H1 (cell line): ENCODE measurements around the gene PRC1. TPM values are rescaled to one million over a fixed set of nuclear protein-coding genes. Genes with fewer than 3 reads are reported as not detected.

Source experiments
- CTCF ChIA-PET: fragments of 300-600 bp; sonication (Branson Sonifier 250); formaldehyde crosslinking; loops from one replicate; lab custom pipeline; 2021; ENCODE audit not compliant: partially characterized antibody; lab: Charles Lee
- POLR2A ChIA-PET: fragments of 300-600 bp; sonication (Branson Sonifier 250); formaldehyde crosslinking; loops from one replicate; lab custom pipeline; 2021; ENCODE audit warnings: inconsistent platforms; ENCODE audit not compliant: partially characterized antibody; lab: Charles Lee
- DNase-seq, 2 experiments: peaks; one replicate each; pipeline versions ENCODE4 v3.0.0 to v3.0.0-alpha.2; 2010 to 2022; ENCODE audit warnings: low spot score in 2 of 2, low read depth in 1 of 2, mixed read lengths in 1 of 2
- FAIRE-seq: peaks from 2 replicates; lab custom pipeline; 2011; peaks lifted over from hg19 to GRCh38; lab: Jason Lieb, UNC
- H2AFZ ChIP-seq: 2 replicates; pipeline ENCODE4 v1.8.1; 2012; ENCODE audit warnings: low read length, inconsistent platforms
- H2AK5ac ChIP-seq: 2 replicates; pipeline ENCODE4 v1.6.1; 2013; ENCODE audit warnings: low read depth, low read length
- H2BK120ac ChIP-seq: replicated peaks from 2 replicates; pipeline ENCODE3; 2013; ENCODE audit warnings: low read depth, low read length, inconsistent platforms
- H2BK12ac ChIP-seq: 2 replicates; pipeline ENCODE4 v1.6.1; 2013; ENCODE audit warnings: low read depth, low read length
- H2BK15ac ChIP-seq: 2 replicates; pipeline ENCODE4 v1.6.1; 2013; ENCODE audit warnings: low read length
- H2BK20ac ChIP-seq: 2 replicates; pipeline ENCODE4 v1.6.1; 2013; ENCODE audit warnings: low read length
- H2BK5ac ChIP-seq: 2 replicates; pipeline ENCODE4 v1.6.1; 2013; ENCODE audit warnings: low read depth, low read length
- H3K14ac ChIP-seq: 2 replicates; pipeline ENCODE4 v1.6.1; 2013; ENCODE audit warnings: inconsistent platforms; ENCODE audit not compliant: insufficient read length
- H3K18ac ChIP-seq: 2 replicates; pipeline ENCODE4 v1.6.1; 2013; ENCODE audit warnings: low read length; ENCODE audit errors: extremely low read depth
- H3K23ac ChIP-seq: 2 replicates; pipeline ENCODE4 v1.6.1; 2013; ENCODE audit warnings: inconsistent platforms; ENCODE audit not compliant: insufficient read length
- H3K23me2 ChIP-seq: 2 replicates; pipeline ENCODE4 v1.6.1; 2013; ENCODE audit warnings: low read depth, low read length
- H3K27ac ChIP-seq: 2 replicates; pipeline ENCODE4 v1.6.1; 2011; ENCODE audit warnings: low read depth, low read length, inconsistent platforms
- H3K27me3 ChIP-seq, 4 experiments: replicated peaks in 1 of 4; 1 replicate in 1 of 4; 2 replicates in 3 of 4; pipeline versions ENCODE4 v1.6.1 to v1.8.1; 2011 to 2013; ENCODE audit warnings: low read length in 3 of 4, mild to moderate bottlenecking in 3 of 4, inconsistent platforms in 2 of 4, mixed read lengths in 2 of 4, moderate library complexity in 1 of 4; ENCODE audit not compliant: control insufficient read depth in 3 of 4, insufficient read depth in 3 of 4; ENCODE audit errors: extremely low read depth in 1 of 4
- H3K36me3 ChIP-seq, 4 experiments: 2 replicates each; pipeline versions ENCODE4 v1.6.1 to v1.8.1; 2011 to 2013; ENCODE audit warnings: mild to moderate bottlenecking in 4 of 4, low read length in 3 of 4, moderate library complexity in 2 of 4, control low read depth in 1 of 4, inconsistent platforms in 1 of 4; ENCODE audit not compliant: insufficient read depth in 4 of 4, control insufficient read depth in 2 of 4
- H3K4ac ChIP-seq: replicated peaks from 2 replicates; pipeline ENCODE3; 2013; ENCODE audit warnings: low read length, low read depth, mixed read lengths, inconsistent platforms; ENCODE audit not compliant: insufficient read length
- H3K4me1 ChIP-seq, 4 experiments: replicated peaks in 1 of 4; 1 replicate in 1 of 4; 2 replicates in 3 of 4; pipeline versions ENCODE4 v1.6.1 to v1.8.1; 2011 to 2013; ENCODE audit warnings: low read length in 3 of 4, inconsistent platforms in 2 of 4, mixed read lengths in 1 of 4; ENCODE audit not compliant: insufficient read depth in 4 of 4, control insufficient read depth in 3 of 4
- H3K4me2 ChIP-seq, 2 experiments: 2 replicates each; pipeline versions ENCODE4 v1.6.1 to v1.8.1; 2011 to 2013; ENCODE audit warnings: low read depth in 2 of 2, low read length in 2 of 2, control low read depth in 1 of 2, inconsistent platforms in 1 of 2, mild to moderate bottlenecking in 1 of 2; ENCODE audit not compliant: insufficient read depth in 1 of 2
- H3K4me3 ChIP-seq, 4 experiments: fragments of 200-600, 300-600 bp in 1 of 4; sonication (generic), shearing (Covaris generic), sonication (Bioruptor Twin) in 1 of 4; 2 replicates each; pipeline versions ENCODE4 v1.5.1 to v1.8.1; 2011 to 2016; ENCODE audit warnings: low read length in 4 of 4, low read depth in 3 of 4, control low read depth in 2 of 4, inconsistent platforms in 2 of 4, mild to moderate bottlenecking in 2 of 4, mixed read lengths in 1 of 4, moderate library complexity in 1 of 4; ENCODE audit not compliant: insufficient read depth in 2 of 4; ENCODE audit errors: extremely low read depth in 1 of 4
- H3K56ac ChIP-seq: replicated peaks from 2 replicates; pipeline ENCODE3; 2013; ENCODE audit warnings: low read depth, mild to moderate bottlenecking, mixed read lengths, low read length, inconsistent platforms; ENCODE audit not compliant: insufficient read length
- H3K79me1 ChIP-seq: 2 replicates; pipeline ENCODE4 v1.6.1; 2013; ENCODE audit warnings: low read depth, low read length, control low read depth
- H3K79me2 ChIP-seq, 2 experiments: 2 replicates each; pipeline versions ENCODE4 v1.6.1 to v1.8.1; 2012 to 2013; ENCODE audit warnings: low read length in 2 of 2, mild to moderate bottlenecking in 2 of 2, inconsistent platforms in 1 of 2; ENCODE audit not compliant: insufficient read depth in 2 of 2, control insufficient read depth in 1 of 2
- H3K9ac ChIP-seq, 4 experiments: replicated peaks in 1 of 4; 1 replicate in 1 of 4; 2 replicates in 3 of 4; pipeline versions ENCODE4 v1.6.1 to v1.8.1; 2011 to 2013; ENCODE audit warnings: low read depth in 3 of 4, low read length in 3 of 4, control low read depth in 2 of 4, mild to moderate bottlenecking in 2 of 4, moderate library complexity in 2 of 4, inconsistent platforms in 1 of 4; ENCODE audit errors: extremely low read depth in 1 of 4
- H3K9me3 ChIP-seq, 2 experiments: 2 replicates each; pipeline versions ENCODE4 v1.6.1 to v1.8.1; 2012 to 2013; ENCODE audit warnings: mild to moderate bottlenecking in 2 of 2, moderate library complexity in 2 of 2, control low read depth in 1 of 2, inconsistent platforms in 1 of 2, low read depth in 1 of 2, low read length in 1 of 2, mixed read lengths in 1 of 2; ENCODE audit not compliant: insufficient read depth in 2 of 2
- H4K20me1 ChIP-seq, 2 experiments: replicated peaks in 1 of 2; 2 replicates each; pipeline versions ENCODE3 to v1.8.1; 2011 to 2013; ENCODE audit warnings: inconsistent platforms in 2 of 2, low read length in 2 of 2, mild to moderate bottlenecking in 1 of 2; ENCODE audit not compliant: insufficient read depth in 2 of 2, control insufficient read depth in 1 of 2
- H4K5ac ChIP-seq: 2 replicates; pipeline ENCODE4 v1.6.1; 2013; ENCODE audit warnings: low read length, low read depth, mixed read lengths, inconsistent platforms; ENCODE audit not compliant: insufficient read length
- H4K8ac ChIP-seq: 2 replicates; pipeline ENCODE4 v1.8.0; 2013; ENCODE audit warnings: mild to moderate bottlenecking, moderate library complexity, low read length, inconsistent platforms; ENCODE audit not compliant: insufficient read depth; ENCODE audit errors: extremely low read depth
- H4K91ac ChIP-seq: replicated peaks from 2 replicates; pipeline ENCODE3; 2013; ENCODE audit warnings: low read length, mixed read lengths, inconsistent platforms; ENCODE audit not compliant: insufficient read length
- ASH2L ChIP-seq: fragments of 200-600, 300-600 bp; sonication (generic); IDR thresholded peaks from one replicate; pipeline ENCODE4 v1.7.1; 2017; ENCODE audit warnings: low read length
- BCL11A ChIP-seq, 2 experiments: IDR thresholded peaks; one replicate each; pipeline ENCODE4 v1.6.1; 2011; ENCODE audit warnings: low read depth in 2 of 2, low read length in 2 of 2, mild to moderate bottlenecking in 2 of 2
- CEBPB ChIP-seq: IDR thresholded peaks from 2 replicates; pipeline ENCODE4 v1.6.1; 2012; ENCODE audit warnings: low read depth, low read length
- HDAC2 ChIP-seq, 2 experiments: fragments of 300-600 bp in 1 of 2; sonication (generic) in 1 of 2; IDR thresholded peaks; 2 replicates each; pipeline ENCODE4 v1.6.1; 2011 to 2012; ENCODE audit warnings: low read depth in 2 of 2, low read length in 2 of 2, mild to moderate bottlenecking in 2 of 2, moderate library complexity in 2 of 2, borderline replicate concordance in 1 of 2, inconsistent platforms in 1 of 2
- RNF2 ChIP-seq: fragments of 200-900, 300-1000 bp; sonication (generic); IDR thresholded peaks from 2 replicates; pipeline ENCODE4 v1.7.1; 2016; ENCODE audit warnings: borderline replicate concordance, low read depth, mild to moderate bottlenecking, antibody characterized with exemption, low read length; ENCODE audit not compliant: poor library complexity, severe bottlenecking; ENCODE audit errors: missing control alignments
- SRF ChIP-seq: IDR thresholded peaks from 2 replicates; pipeline ENCODE4 v1.6.1; 2011; ENCODE audit warnings: mild to moderate bottlenecking, low read depth, low read length, moderate library complexity
- WGBS, 2 experiments: shearing (Covaris generic) in 1 of 2; methylation state at CpG; one replicate each; pipeline versions ENCODE4 v1.1.6 to v1.1.7; 2013 to 2015; ENCODE audit warnings: low lambda C conversion rate in 2 of 2, mixed read lengths in 2 of 2, inconsistent platforms in 1 of 2, low coverage in 1 of 2, missing lambda C conversion rate in 1 of 2; ENCODE audit not compliant: insufficient replicate concordance in 2 of 2, insufficient coverage in 1 of 2, insufficient read length in 1 of 2; ENCODE audit errors: extremely low coverage in 1 of 2, missing lambda C conversion rate in 1 of 2; 5-methylcytosine and 5-hydroxymethylcytosine counted together
- polyA plus RNA-seq, 7 experiments: library from polyadenylated mRNA; depleted of rRNA in 3 of 7; stranded (reverse) in 5 of 7; unstranded in 2 of 7; fragments of >200 nt in 5 of 7; fragments of 200-250 nt in 2 of 7; gene quantifications; 1 replicate in 5 of 7; 2 replicates in 1 of 7; 4 replicates in 1 of 7; pipeline versions ENCODE4 v1.2.1 to v1.2.3, GENCODE V29; 2011 to 2013; ENCODE audit warnings: missing spikeins in 2 of 7, mixed read lengths in 2 of 7
- total RNA-seq: library from RNA; stranded (reverse); fragmentation: NEBNext Ultra II Directional; extraction: Animal tissue kit (Norgen Biotek cat#: 25700); gene quantifications from 2 replicates; pipeline ENCODE4 v1.2.1, GENCODE V29; 2021

PRC1 gene
- total and polyA plus RNA-seq, 2 of the 8 experiments (the other 6 are each of a cell fraction or from before 2014, with no cell fraction given), result 90.7 to 181 TPM

DNA sequence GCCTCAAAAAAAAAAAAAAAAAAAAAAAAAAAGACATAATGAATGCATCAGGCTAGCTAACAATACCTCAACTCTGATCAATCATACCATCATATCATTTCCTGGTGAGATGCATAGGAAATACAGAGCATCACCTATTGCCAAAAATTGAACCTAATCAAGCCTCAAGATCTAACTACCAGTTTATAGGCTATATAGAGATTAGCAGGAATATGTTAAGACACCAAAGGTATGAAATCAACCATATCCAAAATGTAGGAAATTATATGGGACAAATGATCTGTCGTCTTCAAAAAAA, 28.4 kb upstream of the PRC1 start:
- Histone ChIP-seq H2BK15ac (no peak overlapping the region), H3K56ac (no peak overlapping the region), H3K18ac (no peak overlapping the region), H2BK120ac (no peak overlapping the region), H3K27ac (no peak overlapping the region), H3K79me1 (peaks cover 6% of the 10 kb centered on the region; the same call in 1 of the 2 replicates), H2AK5ac (no peak overlapping the region), H3K27me3 (no peaks in the 10 kb centered on the region)
- no peak for TF ChIP-seq SRF
- no peak for TF ChIP-seq CEBPB
- no peak for TF ChIP-seq RNF2
- no peak for TF ChIP-seq BCL11A (IDR thresholded peaks at IDR 0.05; ENCODE audit: low read depth in 2 of 2, low read length in 2 of 2)
- peak; percentile 0 for TF ChIP-seq ASH2L
- TF ChIP-seq HDAC2 (IDR thresholded peaks at IDR 0.05; ENCODE audit: borderline replicate concordance in 1 of 2, low read depth in 2 of 2, low read length in 2 of 2), result no peak
- TF ChIP-seq, all 59 proteins: peak for 1
- Histone ChIP-seq H4K20me1 (peaks cover 0 to 3% of the 10 kb centered on the region in 2 experiments), H3K4me1 (peaks cover 0 to 3% (median 1%) of the 10 kb centered on the region in 4 experiments; a peak in 3 of 7 replicates), H4K8ac (no peak overlapping the region), H3K4me3 (peak overlapping the region; percentile 74 to 99 (median 91)), H2BK12ac (no peak overlapping the region), H3K79me2 (peaks cover 0 to 15% of the 10 kb centered on the region in 2 experiments; a peak in 2 of 4 replicates), H4K91ac (no peak overlapping the region), H3K36me3 (peaks cover 0 to under 1% (median 0%) of the 10 kb centered on the region in 4 experiments; a peak in 1 of 8 replicates), H4K5ac (no peak overlapping the region), H2BK5ac (no peak overlapping the region), H3K4ac (no peak overlapping the region), H3K23me2 (peaks cover 6% of the 10 kb centered on the region; the same call in 1 of the 2 replicates), H3K9ac (peak overlapping the region in 3 of 4 experiments; percentile 61 to 79 (median 72); a peak in 4 of 7 replicates), H3K14ac (no peak overlapping the region), H3K9me3 (no peaks in the 10 kb centered on the region), H2BK20ac (no peak overlapping the region), H3K4me2 (peak overlapping the region; percentile 85 to 95), H3K23ac (no peak overlapping the region), H2AFZ (no peak overlapping the region)
- FAIRE-seq, result no peak
- WGBS, 2 experiments, result 74% methylated on average over 1 of the region's 1 CpG; no CpG with 5 or more reads in 1 of the 2 experiments
- no peak for DNase-seq
- POLR2A ChIA-PET, result interaction anchor here (1.0 to 2.2 kb wide), 5 partner anchors 10 to 88 kb away, joined by 3 to 7 read pairs (median 3); partner anchors contain the start of gene PRC1
- CTCF ChIA-PET, result interaction anchor here (0.9 to 2.9 kb wide), 3 partner anchors 10 to 88 kb away, joined by 3 to 16 read pairs (median 5); partner anchors contain the start of gene UNC45A
